Mucosa of descending colon (tissue), 3 donors: ENCODE results near the gene CCNK. TPM values are rescaled to one million over a fixed set of nuclear protein-coding genes. Genes with fewer than 3 reads are reported as not detected.

ENCODE experiments used
- ATAC-seq: fragments of 200-7000 bp; cut with Tn5 transposase; one replicate; pipeline ENCODE4 v1.9.1; 2020; ENCODE audit warnings: mild to moderate bottlenecking, moderate library complexity
- DNase-seq, 3 donors: peaks; one replicate each; pipeline ENCODE4 v3.0.0-alpha.2; 2020
- H3K36me3 ChIP-seq: fragments of 200-600 bp; one replicate; pipeline ENCODE4 v1.8.0; 2021; ENCODE audit warnings: low read depth, mild to moderate bottlenecking
- H3K4me1 ChIP-seq: fragments of 200-600 bp; one replicate; pipeline ENCODE4 v1.8.0; 2021; ENCODE audit warnings: low read depth, mild to moderate bottlenecking
- H3K4me3 ChIP-seq: fragments of 200-600 bp; one replicate; pipeline ENCODE4 v1.8.0; 2021; ENCODE audit warnings: mild to moderate bottlenecking
- H3K9me3 ChIP-seq: fragments of 200-600 bp; one replicate; pipeline ENCODE4 v1.8.0; 2021; ENCODE audit warnings: mild to moderate bottlenecking
- intact Hi-C, 2 donors: fragments of 100-400 bp; cut with DNase I in 1 of 2; cut with micrococcal nuclease in 1 of 2; formaldehyde crosslinking; loops; one replicate each; pipeline versions ENCODE4 v1.11.0 to v1.11.1; 2022; cut with DNase I, micrococcal nuclease
- total RNA-seq, 3 donors: library from RNA; stranded (reverse); fragmentation: NEBNext Ultra II Directional in 2 of 3; extraction: Animal tissue kit (Norgen Biotek cat#: 25700) in 2 of 3; gene quantifications; one replicate each; pipeline versions ENCODE4 v1.2.1 to v1.2.4, GENCODE V29; 2021 to 2023
- TF ChIP-seq, protein P1 (sequence below): fragments of 200-600 bp; IDR thresholded peaks from one replicate; pipeline ENCODE4 v1.8.0; 2022; ENCODE audit warnings: antibody characterized with exemption, mild to moderate bottlenecking
- donor health status: DM: no; HTN: no; CAD: no; lungs with moderate emphysema.
- donor health status: DM: no; HTN: no; CAD: no.
- donor health status: DM: no; HTN: yes; CAD: no.

The CCNK gene
- total RNA-seq, 3 donors from 2014 or later, result 47.4 to 68.4 (median 64.5) TPM

DNA sequence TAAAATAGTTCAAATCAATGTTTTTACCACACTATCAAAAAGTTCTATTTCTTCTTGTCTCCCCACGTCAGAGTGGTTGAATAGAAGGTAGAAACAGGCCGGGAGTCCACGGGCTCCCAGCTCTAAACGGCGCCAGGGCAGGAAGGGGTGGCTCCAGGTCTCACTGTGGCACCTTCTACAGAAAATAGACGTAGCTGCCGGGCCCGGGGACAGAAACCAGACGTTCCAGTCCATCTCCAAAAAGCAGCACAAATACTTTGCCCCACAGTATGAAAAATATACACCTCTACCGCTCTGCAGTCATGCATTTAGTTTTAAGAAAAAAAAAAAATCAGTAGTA, 30.9 kb downstream of the CCNK start:
- Histone ChIP-seq H3K36me3 (peaks cover 8% of the 10 kb centered on the region), H3K9me3 (no peaks in the 10 kb centered on the region), H3K4me1 (no peaks in the 10 kb centered on the region), H3K4me3 (no peak overlapping the region)
- TF ChIP-seq, protein P1, sequence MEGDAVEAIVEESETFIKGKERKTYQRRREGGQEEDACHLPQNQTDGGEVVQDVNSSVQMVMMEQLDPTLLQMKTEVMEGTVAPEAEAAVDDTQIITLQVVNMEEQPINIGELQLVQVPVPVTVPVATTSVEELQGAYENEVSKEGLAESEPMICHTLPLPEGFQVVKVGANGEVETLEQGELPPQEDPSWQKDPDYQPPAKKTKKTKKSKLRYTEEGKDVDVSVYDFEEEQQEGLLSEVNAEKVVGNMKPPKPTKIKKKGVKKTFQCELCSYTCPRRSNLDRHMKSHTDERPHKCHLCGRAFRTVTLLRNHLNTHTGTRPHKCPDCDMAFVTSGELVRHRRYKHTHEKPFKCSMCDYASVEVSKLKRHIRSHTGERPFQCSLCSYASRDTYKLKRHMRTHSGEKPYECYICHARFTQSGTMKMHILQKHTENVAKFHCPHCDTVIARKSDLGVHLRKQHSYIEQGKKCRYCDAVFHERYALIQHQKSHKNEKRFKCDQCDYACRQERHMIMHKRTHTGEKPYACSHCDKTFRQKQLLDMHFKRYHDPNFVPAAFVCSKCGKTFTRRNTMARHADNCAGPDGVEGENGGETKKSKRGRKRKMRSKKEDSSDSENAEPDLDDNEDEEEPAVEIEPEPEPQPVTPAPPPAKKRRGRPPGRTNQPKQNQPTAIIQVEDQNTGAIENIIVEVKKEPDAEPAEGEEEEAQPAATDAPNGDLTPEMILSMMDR, result no peak
- ATAC-seq, result no peak
- DNase-seq, result no peak
- intact Hi-C loops, result no loop called here

DNA sequence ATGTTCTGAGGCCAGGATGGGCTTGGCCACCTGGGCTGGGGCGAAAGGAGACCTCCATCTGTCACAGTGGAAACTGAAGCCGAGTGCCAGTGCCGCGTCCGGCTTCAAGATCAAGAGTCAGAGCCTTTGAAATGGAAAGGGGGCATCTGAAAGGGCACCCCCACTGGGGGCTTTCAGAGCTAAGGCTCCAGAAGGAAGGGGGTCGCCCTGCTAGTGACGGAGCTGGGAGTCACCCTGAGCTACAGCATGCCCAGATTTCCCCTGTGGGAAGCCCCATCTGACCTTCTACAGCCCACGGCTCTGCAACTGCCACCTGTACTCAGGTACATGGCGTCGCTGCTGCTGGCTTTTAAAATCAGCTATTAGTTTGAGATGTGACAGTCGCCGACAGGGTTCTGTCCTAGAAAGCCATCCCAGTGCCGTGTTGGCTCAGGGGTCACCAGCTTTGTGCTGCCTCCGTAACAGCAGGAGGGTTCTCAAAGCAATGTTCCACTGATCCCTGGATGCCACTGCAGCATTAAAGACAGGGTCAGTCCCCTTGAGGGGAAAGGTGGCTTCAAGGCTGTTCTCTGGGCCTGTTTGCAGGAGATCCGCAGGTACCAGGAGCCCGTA, 31.5 kb downstream of the CCNK start:
- no peak for DNase-seq
- no peaks in the 10 kb centered on the region for H3K4me1 ChIP-seq
- H3K4me3 ChIP-seq, result no peak overlapping the region
- peaks cover 2% of the 10 kb centered on the region for H3K36me3 ChIP-seq
- TF ChIP-seq, protein P1, result no peak
- ATAC-seq, result no peak
- intact Hi-C loops, result no loop called here
- no peaks in the 10 kb centered on the region for H3K9me3 ChIP-seq

DNA sequence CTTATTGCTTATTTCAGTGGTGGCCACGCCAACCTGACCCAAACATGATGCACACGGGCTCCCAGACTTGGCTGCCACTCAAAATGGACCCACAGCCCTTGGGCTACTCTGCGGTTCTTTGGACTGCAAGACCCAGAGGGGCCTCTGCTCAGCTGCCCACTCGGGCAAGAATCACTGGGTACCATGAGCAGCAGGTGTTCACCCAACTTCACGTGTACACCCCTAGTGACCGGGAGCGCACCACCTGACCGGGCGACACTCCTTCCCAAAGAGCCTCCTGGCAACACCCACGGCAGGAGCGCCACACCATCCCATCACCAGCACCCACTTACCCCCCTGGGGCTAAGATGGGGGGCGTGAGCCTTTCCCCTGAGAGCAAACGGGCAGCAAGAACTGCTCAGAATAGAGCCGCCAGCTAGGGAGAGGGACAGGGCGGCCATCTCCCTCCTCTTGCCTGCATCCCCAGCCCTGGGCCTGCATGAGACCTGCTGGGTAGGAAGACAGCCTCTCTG, 32.0 kb downstream of the CCNK start:
- DNase-seq (peak in 1 of 3 donors; percentile 27), ATAC-seq (no peak)
- Histone ChIP-seq H3K9me3 (no peaks in the 10 kb centered on the region), H3K4me3 (no peak overlapping the region), H3K4me1 (peaks cover 3% of the 10 kb centered on the region), H3K36me3 (no peaks in the 10 kb centered on the region)
- TF ChIP-seq, protein P1, result no peak
- intact Hi-C loops, result no loop called here

DNA sequence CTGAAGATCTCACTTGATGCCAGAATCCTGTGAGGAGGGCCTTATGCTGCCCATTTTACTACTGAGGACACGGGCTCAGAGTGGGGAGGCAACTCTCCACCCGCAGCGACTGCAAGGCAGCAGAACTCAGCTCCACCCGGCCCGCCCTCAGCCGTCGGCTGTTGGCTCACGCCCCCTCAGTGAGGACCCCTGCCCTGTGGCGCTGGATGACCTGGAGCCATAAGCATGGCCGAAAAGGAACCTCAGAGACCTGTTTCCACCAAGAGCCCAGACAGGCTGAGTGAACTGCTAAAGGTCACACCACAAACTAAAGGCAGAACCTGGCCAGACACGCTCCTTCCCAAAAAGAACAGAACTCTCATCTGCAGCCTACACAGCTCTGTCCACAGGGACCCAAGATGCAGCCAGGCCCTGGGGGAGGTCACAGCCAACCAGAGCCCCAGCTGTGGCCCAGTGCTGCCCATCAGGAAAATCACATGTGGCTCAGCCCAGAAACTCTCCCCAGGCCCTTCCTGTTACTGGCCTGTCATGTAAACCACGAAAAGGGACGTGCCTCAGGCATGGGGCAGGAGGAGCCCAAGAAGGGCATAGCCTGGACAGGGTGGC, 32.8 kb downstream of the CCNK start:
- Histone ChIP-seq H3K36me3 (no peaks in the 10 kb centered on the region), H3K4me1 (peaks cover 8% of the 10 kb centered on the region), H3K4me3 (no peak overlapping the region), H3K9me3 (no peaks in the 10 kb centered on the region)
- intact Hi-C loops, result no loop called here
- ATAC-seq, result no peak
- TF ChIP-seq, protein P1, result no peak
- peak in 1 of 3 donors; percentile 29 for DNase-seq

DNA sequence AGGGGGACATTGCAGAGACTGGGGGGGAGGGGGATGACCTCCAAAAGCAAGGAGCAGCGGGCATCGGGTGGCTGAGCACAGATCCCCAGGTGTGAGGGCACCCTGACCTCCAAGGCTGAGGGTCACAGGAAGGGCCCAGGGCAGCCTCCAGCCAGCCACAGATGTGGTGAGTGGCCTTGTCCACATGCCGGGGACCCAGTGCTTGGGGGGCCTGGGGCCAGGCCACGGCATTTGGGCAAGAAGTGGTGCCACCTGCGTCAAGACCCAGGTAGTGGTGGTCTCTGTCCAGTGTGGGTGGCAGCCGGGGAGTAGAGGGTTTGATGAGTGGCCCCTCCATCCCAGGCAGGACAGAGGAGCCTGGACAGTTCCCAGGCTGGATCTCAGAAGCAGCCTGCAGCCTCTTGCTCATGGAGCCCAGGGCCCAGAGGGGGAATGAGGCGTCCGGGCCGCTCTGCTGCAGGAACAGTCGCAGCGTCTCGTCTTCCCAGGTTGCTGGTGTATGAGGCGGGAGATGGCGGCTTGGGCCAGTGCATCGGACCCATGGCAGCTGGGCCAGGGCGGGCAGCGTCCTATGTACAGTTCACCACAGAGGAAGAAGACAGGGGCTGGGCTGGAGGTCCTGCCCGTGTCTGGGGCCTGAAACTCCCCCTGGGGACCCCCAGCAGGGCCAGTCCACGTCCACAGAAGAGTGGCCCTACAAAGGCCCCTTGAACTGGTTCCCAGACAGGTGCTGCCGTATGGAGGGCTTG, 33.5 kb downstream of the CCNK start:
- no peaks in the 10 kb centered on the region for H3K9me3 ChIP-seq
- ATAC-seq, result no peak
- H3K36me3 ChIP-seq, result no peaks in the 10 kb centered on the region
- TF ChIP-seq, protein P1, result no peak
- intact Hi-C loops, result no loop called here
- no peak overlapping the region for H3K4me3 ChIP-seq
- H3K4me1 ChIP-seq, result peaks cover 8% of the 10 kb centered on the region
- no peak for DNase-seq
